Measurements from ENCODE around the gene FOXD1. TPM values are rescaled to one million over a fixed set of nuclear protein-coding genes. Genes with fewer than 3 reads are reported as not detected.
A peak's percentile ranks its signal among the peaks of the same experiment; 100 is the strongest.

FOXD1 gene
- polyA plus RNA-seq, 1 donor: 0.76 TPM

GRCh38 chr5:73441378-73441777, 7.2 kb downstream of the FOXD1 start:
- no peak for DNase-seq (ENCODE audit: low read depth)

GRCh38 chr5:73440262-73440661, 8.3 kb downstream of the FOXD1 start:
- no peak for DNase-seq (ENCODE audit: low read depth)

- no peak for DNase-seq (ENCODE audit: low read depth)
Measured at GRCh38 chr5:73438645-73439470, 9.7 kb downstream of the FOXD1 start.

- DNase-seq (ENCODE audit: low read depth): no peak
Measured at GRCh38 chr5:73437777-73438644, 10.6 kb downstream of the FOXD1 start.

- DNase-seq (ENCODE audit: low read depth): no peak
Measured at GRCh38 chr5:73437101-73437776, 11.3 kb downstream of the FOXD1 start.

GRCh38 chr5:73436535-73437100, 12.0 kb downstream of the FOXD1 start:
- DNase-seq (ENCODE audit: low read depth): no peak

- no peak for DNase-seq (ENCODE audit: low read depth)
Measured at GRCh38 chr5:73435759-73436534, 12.6 kb downstream of the FOXD1 start.

- no peak for DNase-seq (ENCODE audit: low read depth)
Measured at GRCh38 chr5:73434907-73435306, 13.7 kb downstream of the FOXD1 start.

GRCh38 chr5:73434461-73434860, 14.1 kb downstream of the FOXD1 start:
- no peak for DNase-seq (ENCODE audit: low read depth)

GRCh38 chr5:73433982-73434342, 14.6 kb downstream of the FOXD1 start:
- no peak for DNase-seq (ENCODE audit: low read depth)

- no peak for DNase-seq (ENCODE audit: low read depth)
Measured at GRCh38 chr5:73433272-73433981, 15.2 kb downstream of the FOXD1 start.

- DNase-seq (ENCODE audit: low read depth): no peak
Measured at GRCh38 chr5:73431204-73431851, 17.2 kb downstream of the FOXD1 start.

- DNase-seq (ENCODE audit: low read depth): no peak
Measured at GRCh38 chr5:73426034-73426433, 22.5 kb downstream of the FOXD1 start.

GRCh38 chr5:73424556-73424977, 24.0 kb downstream of the FOXD1 start:
- no peak for DNase-seq (ENCODE audit: low read depth)

GRCh38 chr5:73422164-73422563, 26.4 kb downstream of the FOXD1 start:
- DNase-seq (ENCODE audit: low read depth): no peak

- no peak for DNase-seq (ENCODE audit: low read depth)
Measured at GRCh38 chr5:73420666-73421065, 27.9 kb downstream of the FOXD1 start.

GRCh38 chr5:73419465-73420390, 28.8 kb downstream of the FOXD1 start:
- peak; percentile 35 for DNase-seq (ENCODE audit: low read depth)

GRCh38 chr5:73419117-73419464, 29.5 kb downstream of the FOXD1 start:
- DNase-seq (ENCODE audit: low read depth): no peak

- DNase-seq (ENCODE audit: low read depth): no peak
Measured at GRCh38 chr5:73418244-73418691, 30.3 kb downstream of the FOXD1 start.

Data from forelimb muscle (tissue), 1 donor.